HL-60 (cell line): ENCODE results near the gene NONO.
A peak's percentile ranks its signal among the peaks of the same experiment; 100 is the strongest.
"Not testable (repeated sequence)": the region's sequence is repeated elsewhere in the genome, so short reads cannot be mapped to it uniquely, and the experiment has no call there.

Experiments
- DNase-seq, 2 experiments: peaks; one replicate each; pipeline ENCODE4 v3.0.0-alpha.2; 2010 to 2020; ENCODE audit warnings: low read depth in 1 of 2, low spot score in 1 of 2
- H3K27ac ChIP-seq: fragments of 250-450 bp; sonication (Bioruptor Pico); replicated peaks from 2 replicates; pipeline ENCODE4 v1.5.1; 2020; ENCODE audit warnings: mild to moderate bottlenecking, moderate library complexity
- H3K27me3 ChIP-seq: fragments of 250-450 bp; sonication (Bioruptor Pico); 2 replicates; pipeline ENCODE4 v1.5.1; 2021; ENCODE audit warnings: mild to moderate bottlenecking, moderate library complexity; ENCODE audit not compliant: insufficient read depth, poor library complexity, severe bottlenecking
- H3K4me3 ChIP-seq: replicated peaks from 2 replicates; pipeline ENCODE4 v1.5.1; 2011; ENCODE audit warnings: mild to moderate bottlenecking, control low read depth, low read length; ENCODE audit not compliant: insufficient read depth
- CTCF ChIP-seq: IDR thresholded peaks from one replicate; pipeline ENCODE4 v1.5.1; 2011; ENCODE audit warnings: low read length, control low read depth, inconsistent platforms; ENCODE audit not compliant: insufficient read depth
- GABPA ChIP-seq: IDR thresholded peaks from 2 replicates; pipeline ENCODE4 v1.6.1; 2012; ENCODE audit warnings: low read depth
- POLR2AphosphoS5 ChIP-seq: IDR thresholded peaks from 2 replicates; pipeline ENCODE4 v1.6.1; 2012; ENCODE audit warnings: low read depth
- REST ChIP-seq: IDR thresholded peaks from 2 replicates; pipeline ENCODE4 v1.6.1; 2012; ENCODE audit warnings: low read depth; ENCODE audit not compliant: insufficient replicate concordance
- SPI1 ChIP-seq: IDR thresholded peaks from 2 replicates; pipeline ENCODE4 v1.6.1; 2012; ENCODE audit warnings: low read depth, mild to moderate bottlenecking, borderline replicate concordance

Gene NONO

GRCh38 chrX:71269801-71270395 lies 13.5 kb upstream of the NONO start:
- TF ChIP-seq CTCF (no peak), REST (no peak), GABPA (no peak), SPI1 (no peak), POLR2AphosphoS5 (no peak)
- no peaks in the 10 kb centered on the region for H3K27me3 ChIP-seq
- no peak overlapping the region for H3K27ac ChIP-seq
- no peak overlapping the region for H3K4me3 ChIP-seq
- no peak for DNase-seq

GRCh38 chrX:71272313-71272712 lies 11.1 kb upstream of the NONO start:
- not testable (repeated sequence) for H3K27me3 ChIP-seq, DNase-seq, H3K27ac ChIP-seq, H3K4me3 ChIP-seq

GRCh38 chrX:71281300-71281699 lies 2.1 kb upstream of the NONO start:
- not testable (repeated sequence) for DNase-seq, H3K27ac ChIP-seq, H3K4me3 ChIP-seq, H3K27me3 ChIP-seq

- H3K27me3 ChIP-seq, result no peaks in the 10 kb centered on the region
- H3K4me3 ChIP-seq, result peak overlapping the region; percentile 29
- TF ChIP-seq SPI1, result no peak
- no peak for DNase-seq
- H3K27ac ChIP-seq, result peak overlapping the region; percentile 97
Observed at GRCh38 chrX:71282514-71283402, 677 bp upstream of the NONO start.

GRCh38 chrX:71285929-71286328 lies 2.5 kb downstream of the NONO start:
- Histone ChIP-seq H3K27ac (no peak overlapping the region; the same call in 1 of the 2 replicates), H3K27me3 (no peaks in the 10 kb centered on the region), H3K4me3 (peak overlapping the region; percentile 54)
- DNase-seq, result no peak
- no peak for TF ChIP-seq CTCF
- TF ChIP-seq GABPA, result no peak
- TF ChIP-seq REST, result no peak
